GOT3 (cell line): ENCODE results near the gene TMEM87B.
A peak's percentile ranks its signal among the peaks of the same experiment; 100 is the strongest.
"Not testable (repeated sequence)": the region's sequence is repeated elsewhere in the genome, so short reads cannot be mapped to it uniquely, and the experiment has no call there.

Experiments
- DNase-seq: peaks from one replicate; lab custom pipeline; 2025; ENCODE audit warnings: mixed read lengths; lab: John Stamatoyannopoulos, UW

TMEM87B gene

DNA sequence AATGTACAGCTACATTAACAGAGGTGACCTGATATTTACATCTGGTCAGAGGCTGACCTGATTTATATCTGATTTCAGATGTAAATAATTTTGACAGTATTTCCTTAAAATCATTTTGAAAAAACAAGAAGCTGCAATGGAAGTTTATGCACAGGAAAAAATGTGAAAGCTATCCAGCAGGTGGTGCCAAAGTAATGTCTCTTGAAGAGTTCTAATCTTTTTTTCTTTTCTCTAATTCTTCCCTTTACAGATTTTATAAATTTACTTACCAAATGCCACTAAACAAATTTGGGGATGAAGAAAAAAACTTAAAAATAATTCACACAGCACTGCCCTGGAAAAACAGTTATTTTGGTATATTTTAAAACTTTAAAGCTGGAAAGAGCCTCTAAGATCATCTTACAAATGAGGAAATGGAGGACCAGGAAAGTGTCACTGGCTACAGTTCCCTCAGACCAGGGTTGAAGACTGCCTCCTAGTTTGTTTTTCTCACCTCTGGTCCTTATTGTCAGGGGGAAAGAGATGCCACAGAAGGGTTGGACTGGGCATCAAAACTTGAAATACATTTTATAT is 66.7 kb downstream of the TMEM87B start:
- no peak for DNase-seq

DNA sequence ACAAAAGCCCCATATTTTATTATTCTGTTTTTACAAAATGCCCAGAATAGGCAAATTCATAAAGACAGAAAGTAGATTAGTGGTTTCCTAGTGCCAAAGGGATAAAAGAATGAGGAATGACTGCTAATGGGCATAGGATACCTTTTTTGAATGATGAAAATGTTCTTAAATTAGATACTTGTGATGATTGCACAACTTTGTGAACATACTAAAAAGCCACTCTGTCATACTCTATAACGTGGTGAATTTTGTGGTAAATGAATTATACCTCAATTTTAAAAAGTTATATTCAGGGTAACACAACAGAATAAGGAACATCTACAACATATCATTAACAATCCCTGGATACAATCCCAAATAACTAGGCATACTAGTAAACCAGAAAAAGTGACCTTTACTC is 74.0 kb downstream of the TMEM87B start:
- DNase-seq, result no peak

DNA sequence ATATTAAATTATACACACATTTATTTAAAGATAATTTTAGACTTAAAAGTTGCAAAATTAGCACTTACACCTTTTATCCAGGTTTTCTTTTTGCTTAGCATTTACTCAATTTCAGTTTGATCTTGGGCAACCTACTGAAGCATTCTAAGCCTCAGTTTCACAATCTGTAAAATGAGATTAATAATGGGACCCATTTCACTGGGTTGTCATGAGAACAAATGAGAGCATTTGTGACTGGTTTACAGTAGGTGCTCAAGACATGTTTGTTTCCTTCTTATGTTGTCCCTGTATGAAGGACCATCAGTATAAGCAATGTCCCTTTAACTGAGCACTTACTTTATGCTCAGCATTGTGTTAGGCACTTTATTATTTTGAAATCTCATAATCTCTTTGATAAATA is 78.3 kb downstream of the TMEM87B start:
- no peak for DNase-seq

DNA sequence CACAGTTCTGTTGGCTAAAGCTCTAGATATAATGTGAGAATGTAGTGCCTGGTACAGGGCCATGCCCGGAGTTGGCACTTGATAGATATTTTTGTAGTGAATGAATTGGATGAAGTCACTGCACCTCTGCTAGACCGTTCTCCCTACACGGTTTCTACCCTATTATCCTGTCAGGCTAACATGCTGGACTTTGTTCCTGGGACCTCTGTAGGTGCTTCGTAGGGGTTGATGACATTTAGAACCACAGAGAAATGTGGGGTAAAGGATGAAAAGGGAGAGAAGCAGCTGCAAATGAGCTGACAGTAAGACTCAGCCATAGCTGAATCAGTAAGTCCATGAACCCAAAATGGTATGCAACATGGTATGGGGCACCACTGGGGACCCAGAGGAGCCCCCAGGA is 79.1 kb downstream of the TMEM87B start:
- no peak for DNase-seq

DNA sequence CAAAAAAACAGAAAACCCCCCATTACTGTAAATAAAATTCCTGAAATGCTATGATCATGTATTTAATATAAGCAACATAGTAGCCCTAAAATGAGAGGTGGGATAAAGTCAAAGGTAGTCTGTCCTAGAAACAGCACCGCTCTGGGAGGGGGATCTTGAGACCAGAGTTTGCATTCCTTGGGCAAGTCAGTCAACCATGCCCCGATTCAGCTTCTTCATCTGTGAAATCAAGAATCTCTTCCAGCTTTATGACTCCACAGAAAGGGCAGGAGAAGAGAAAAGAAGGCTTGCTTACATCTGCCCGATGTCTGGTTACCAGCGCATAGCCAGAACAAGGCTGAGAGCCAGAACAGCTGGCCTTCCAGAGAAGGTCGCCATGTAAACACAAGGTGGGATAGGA is 81.0 kb downstream of the TMEM87B start:
- no peak for DNase-seq

DNA sequence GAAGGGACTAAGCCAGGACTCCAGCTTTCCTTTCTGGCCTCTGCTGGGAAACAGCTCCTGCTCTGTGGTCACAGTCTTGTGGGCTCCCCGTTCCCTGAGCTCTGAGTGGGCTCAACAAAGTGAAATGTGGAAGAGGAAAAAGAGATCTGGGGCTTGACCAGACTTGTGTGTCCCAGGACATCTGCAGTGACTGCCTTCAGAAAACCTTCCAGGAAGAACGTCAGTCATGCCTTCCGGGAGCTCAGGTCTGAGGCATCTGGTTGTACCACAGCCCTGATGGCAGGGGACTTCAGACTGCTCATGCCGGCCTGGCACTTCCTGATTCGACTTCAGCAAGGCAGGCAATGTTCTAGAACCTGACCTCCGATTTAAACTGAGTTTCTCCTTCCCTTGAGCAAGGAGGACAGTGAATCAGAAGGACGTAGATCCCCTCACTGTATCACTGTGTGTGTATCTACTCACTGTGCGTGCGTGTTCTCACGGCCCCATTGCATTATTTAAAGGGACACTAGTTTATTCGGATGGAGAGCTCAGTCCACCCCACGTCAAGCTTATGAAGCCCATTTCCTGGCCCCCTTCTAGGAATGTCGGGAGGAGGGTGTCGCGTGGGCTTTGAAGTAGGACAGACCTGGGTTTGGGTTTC is 82.6 kb downstream of the TMEM87B start:
- DNase-seq, result no peak

DNA sequence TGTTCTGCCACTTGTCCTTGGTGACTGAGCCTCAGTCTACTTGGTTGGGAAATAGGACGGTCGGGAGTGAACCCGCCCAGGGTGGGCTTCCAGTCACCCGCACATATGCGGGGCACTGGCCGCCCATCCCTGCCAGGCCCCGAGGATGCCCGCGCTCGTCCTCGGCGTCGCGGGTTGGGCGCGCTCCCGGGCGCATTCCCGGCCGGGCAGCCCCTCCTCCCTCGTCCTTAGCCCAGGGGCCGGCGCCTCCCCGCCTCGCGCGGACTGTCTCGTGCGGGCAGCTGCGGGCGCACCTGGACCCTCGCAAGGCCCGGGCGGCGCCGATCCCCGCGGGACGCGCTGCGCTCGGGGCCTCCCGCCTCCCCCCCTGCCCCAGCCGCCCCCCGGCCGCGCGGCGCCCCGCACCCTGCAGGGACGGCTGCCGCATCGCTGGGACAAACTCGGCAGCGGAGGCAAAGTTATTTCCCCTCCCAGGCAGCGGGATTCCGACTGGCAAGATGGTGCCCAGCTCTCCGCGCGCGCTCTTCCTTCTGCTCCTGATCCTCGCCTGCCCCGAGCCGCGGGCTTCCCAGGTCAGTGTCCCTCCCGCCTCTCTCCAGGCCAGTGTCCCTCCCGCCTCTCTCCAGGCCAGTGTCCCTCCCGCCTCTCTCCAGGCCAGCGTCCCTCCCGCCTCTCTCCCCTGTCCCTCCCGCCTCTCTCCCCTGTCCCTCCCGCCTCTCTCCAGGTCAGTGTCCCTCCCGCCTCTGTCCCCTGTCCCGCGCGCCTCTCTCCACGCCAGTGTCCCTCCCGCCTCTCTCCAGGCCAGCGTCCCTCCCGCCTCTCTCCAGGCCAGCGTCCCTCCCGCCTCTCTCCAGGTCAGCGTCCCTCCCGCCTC is 83.3 kb downstream of the TMEM87B start, which contains the start of gene FBLN7:
Gene FBLN7 (plus strand): TSS at position 227 of the 874 bp plus-strand sequence. CDS start 271 bp downstream, at position 498.
- DNase-seq, result no peak

DNA sequence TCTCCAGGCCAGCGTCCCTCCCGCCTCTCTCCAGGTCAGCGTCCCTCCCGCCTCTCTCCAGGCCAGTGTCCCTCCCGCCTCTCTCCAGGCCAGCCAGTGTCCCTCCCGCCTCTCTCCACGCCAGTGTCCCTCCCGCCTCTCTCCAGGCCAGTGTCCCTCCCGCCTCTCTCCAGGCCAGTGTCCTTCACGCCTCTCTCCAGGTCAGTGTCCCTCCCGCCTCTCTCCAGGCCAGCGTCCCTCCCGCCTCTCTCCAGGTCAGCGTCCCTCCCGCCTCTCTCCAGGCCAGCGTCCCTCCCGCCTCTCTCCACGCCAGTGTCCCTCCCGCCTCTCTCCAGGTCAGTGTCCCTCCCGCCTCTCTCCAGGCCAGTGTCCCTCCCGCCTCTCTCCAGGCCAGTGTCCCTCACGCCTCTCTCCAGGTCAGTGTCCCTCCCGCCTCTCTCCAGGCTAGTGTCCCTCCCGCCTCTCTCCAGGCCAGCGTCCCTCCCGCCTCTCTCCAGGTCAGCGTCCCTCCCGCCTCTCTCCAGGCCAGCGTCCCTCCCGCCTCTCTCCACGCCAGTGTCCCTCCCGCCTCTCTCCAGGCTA is 84.1 kb downstream of the TMEM87B start:
- not testable (repeated sequence) for DNase-seq

DNA sequence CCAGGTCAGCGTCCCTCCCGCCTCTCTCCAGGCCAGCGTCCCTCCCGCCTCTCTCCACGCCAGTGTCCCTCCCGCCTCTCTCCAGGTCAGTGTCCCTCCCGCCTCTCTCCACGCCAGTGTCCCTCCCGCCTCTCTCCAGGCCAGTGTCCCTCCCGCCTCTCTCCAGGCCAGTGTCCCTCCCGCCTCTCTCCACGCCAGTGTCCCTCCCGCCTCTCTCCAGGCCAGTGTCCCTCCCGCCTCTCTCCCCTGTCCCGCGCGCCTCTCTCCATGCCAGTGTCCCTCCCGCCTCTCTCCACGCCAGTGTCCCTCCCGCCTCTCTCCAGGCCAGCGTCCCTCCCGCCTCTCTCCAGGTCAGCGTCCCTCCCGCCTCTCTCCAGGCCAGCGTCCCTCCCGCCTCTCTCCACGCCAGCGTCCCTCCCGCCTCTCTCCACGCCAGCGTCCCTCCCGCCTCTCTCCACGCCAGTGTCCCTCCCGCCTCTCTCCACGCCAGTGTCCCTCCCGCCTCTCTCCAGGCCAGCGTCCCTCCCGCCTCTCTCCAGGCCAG is 84.7 kb downstream of the TMEM87B start:
- not testable (repeated sequence) for DNase-seq

DNA sequence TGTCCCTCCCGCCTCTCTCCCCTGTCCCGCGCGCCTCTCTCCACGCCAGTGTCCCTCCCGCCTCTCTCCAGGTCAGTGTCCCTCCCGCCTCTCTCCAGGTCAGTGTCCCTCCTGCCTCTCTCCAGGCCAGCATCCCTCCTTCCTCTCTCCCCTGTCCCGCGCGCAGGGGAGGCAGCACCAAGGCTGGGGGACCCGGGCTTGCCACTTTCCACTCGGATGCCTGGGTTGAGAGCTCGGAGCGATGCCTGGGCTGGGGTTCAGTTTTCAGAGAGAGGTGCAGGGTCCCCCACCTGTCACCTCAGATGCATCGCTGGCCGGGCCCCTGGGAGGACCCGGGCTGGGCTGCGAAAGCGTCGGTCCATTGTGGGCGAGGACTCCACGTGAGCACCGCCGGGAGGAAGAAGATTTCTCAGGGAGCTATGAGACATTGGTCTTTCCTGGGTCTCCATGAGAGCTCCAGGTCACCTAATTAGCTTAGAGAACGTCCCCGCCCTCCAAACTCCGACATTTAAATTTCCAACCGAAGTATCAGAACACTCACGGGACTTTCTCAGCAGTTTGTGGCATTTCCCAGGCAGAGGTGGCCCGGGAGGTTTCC is 85.2 kb downstream of the TMEM87B start:
- no peak for DNase-seq

DNA sequence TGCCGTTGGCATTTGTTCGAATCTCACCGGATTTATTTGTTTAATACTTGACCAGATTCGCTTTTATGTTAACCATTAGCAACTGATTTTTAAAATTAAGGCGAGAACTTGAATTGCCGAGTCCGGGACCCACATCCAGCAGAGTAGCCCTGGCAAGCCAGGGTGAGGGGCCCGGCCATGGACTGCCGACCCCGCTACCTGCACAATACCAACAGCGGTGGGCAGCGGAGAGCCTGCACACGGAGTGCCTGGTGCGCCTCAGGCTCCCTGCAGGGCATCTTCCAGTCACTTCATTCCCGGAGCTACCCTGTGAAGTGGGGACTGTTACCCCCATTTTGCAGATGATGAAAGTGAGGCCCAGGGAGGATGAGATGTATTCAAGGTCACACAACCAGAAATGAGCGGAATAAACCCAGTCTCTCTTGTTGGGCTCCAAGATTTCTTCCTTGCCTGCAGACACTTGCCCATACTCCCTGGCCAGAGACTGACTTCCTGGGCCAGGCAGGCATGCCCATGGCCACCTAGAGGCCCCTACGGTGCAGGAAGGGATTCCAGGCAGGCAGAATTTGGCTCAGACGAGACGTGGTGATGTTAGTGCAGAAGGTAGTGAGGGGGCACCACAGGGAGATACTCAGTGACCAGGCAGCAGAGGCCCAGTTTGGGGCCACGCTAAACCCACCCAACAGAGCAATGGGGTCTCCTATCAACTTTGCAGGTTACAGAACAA is 86.0 kb downstream of the TMEM87B start:
- DNase-seq, result no peak

DNA sequence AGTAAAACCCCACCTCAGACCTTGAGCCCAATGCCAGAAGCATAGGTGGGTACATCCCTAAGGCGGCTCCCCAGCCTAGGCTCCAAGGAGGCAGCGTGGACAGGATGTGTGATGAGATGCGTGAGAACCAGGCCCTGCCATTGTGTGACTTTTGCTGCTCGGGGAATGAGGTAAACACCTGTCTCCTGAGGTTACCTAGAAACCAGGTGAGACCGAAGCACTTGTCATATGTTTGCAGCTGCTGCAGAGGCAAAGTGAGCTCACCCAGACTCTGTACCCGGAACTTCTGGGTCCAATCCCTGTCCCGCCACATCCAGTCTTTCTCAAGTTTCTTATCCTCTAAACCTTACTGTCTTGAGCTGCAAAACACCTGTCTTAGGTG is 86.5 kb downstream of the TMEM87B start:
- no peak for DNase-seq

DNA sequence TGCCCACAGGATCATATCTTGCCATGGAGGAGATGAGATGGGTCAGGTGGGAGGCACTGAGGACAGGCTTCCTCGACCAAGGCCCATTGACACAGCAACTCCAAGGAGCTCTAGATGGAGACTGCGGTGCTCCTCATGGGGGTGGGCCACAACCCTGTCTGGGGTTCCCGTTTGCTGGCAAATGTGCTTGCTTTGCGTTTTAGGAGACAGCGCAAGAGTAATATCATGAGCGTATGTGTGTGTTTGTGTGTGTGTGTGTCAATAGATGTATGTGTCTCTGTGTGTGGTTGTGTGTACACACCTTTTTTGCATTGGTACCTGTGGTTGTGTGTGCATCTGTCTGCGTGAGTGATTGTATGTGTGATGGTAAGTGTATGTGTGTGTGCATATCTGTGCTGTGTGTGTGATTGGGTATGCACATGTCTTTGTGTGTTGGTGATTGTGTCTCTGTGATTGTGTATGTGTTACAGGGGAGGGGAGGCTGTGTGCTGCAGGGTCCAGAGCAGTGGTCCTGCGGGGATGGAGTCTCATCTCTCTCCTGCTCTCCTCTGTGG is 87.5 kb downstream of the TMEM87B start:
- no peak for DNase-seq

DNA sequence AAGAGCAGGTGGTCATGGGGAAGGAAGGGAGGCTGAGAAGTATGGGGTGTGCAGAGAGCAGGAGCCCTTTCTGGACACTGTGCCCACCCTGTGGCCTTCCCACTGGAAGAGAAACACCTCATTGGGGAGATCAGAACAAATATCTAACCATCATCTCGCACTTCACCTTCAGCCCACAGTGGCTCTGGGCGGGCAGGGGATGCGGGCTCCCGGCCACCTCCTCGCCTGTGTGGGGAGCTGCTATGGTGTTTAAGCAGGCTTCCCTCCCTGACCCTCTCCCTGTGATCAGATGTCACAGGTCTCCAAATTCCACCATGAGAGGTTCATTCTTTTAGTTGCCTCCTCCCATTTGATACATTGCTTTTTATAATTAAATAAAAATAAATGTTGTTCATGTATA is 88.1 kb downstream of the TMEM87B start:
- DNase-seq, result no peak

DNA sequence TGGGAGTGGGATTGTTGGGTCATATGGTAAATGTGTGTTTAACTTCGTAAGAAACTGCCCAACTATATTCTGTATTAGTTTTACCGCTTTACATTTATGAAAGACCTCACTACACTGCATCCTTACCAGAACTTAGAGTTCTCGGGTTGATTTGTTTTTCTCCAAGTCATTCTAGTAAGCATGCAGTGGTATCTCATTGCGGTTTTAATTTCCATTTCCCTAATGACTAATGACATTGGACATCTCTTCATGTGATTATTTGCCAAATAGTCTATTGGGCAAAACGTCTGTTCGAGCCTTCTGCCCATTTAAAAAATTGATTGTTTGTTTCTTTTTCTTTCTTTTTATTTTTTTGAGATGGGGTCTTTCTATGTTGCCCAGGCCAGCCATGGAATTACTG is 89.9 kb downstream of the TMEM87B start:
- DNase-seq, result no peak

DNA sequence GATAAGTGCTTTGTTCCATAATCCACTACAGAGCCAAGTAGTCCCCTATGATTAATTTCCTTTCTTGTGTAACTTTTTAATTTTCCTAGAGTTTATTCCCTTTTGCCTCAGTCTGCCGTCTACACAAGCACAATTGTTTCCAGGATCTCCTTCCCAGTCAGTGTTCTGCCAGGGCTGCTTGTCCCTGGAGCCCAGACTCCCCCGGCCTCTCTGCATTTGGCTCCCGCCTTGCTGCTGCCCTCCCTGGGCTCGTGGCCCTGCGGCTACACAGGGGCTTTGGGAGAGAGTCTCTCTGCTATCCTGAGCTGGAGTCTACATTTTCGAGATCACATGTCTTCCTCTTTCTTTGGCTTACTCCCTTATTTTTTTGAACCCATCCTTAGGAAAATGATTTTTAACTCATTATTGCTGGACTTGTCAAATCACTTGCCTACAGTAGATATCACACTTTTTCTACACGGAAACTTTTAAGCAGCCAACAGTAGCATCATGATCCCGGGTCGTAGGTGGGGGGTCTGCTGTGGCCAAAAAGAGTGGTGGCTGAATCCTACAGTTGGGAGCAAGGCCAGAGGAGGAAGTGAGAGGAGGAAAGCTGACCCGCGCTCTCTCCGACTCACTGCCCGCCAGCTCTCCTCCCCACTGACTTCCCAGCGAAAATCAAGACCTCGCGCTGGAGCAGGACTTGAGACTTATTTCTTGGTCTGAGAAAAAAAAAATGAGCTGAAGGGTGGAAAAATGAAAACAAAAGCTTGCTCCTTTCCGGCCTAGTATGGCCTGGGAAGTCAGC is 92.5 kb downstream of the TMEM87B start:
- DNase-seq, result no peak

DNA sequence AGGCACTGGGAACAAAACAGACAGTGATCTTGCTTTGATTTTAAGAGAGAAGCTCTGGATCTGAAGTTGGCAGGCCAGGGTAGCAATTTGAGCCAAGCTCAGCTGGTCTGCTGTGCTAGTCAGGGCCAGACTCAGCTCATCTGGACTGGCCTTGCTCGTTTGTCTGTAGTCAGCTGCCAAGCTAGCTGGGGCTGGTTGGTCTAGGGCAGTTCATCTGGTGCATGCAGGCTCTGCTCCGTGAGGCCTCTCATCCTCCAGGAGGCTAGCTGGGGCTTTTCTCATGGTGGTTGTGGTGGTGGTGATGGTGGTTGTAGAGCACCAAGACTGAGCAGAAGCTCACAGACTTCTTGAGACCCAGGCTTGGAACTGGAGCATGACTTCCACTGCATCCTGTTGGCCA is 93.4 kb downstream of the TMEM87B start:
- DNase-seq, result no peak

DNA sequence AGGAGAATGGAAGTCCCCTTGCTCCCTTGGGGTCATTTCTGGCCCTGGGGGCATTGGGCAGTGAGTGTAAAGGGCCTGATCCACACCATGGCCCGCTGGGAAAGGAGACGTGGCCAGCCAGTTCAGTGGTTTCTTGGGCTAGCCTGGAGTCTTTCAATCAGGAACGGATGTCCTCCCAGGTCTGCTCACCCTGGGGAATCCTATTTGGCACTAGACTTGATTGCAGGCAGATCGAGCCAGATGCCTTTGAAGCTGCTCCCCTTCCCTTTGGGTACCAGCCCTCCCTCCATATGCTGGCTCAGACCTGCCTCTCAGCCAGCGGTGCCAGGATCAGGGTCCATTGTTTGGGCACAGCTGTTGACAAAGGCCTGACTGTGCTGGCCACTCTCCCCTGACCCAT is 94.1 kb downstream of the TMEM87B start:
- DNase-seq, result no peak

DNA sequence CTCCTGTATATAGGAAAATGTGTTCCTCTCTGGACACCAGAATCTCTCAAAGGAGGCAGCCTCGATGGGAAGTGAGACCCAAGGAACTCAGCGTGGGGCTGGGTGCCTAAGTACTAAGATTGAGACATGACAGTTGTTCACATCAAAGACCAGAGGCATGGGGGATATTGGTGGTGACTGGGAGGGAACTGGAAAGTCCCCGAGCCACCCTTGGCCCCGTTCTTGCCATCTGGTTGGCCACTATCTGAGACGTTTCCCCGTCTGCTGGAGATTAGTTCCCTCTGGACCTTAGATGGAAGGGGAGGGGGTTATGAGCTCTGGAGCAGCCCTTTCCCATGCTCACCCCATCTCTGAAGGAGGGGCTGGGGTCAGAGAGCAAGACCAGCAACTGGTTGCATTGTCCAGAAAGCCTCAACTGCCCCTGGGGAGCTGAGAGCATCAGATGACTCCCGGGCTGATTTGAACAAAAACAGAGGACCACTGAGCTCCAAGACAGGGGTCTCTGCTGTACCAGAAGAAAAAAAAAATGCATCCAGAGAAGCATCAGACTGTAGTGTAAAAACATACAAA is 94.9 kb downstream of the TMEM87B start:
- no peak for DNase-seq

DNA sequence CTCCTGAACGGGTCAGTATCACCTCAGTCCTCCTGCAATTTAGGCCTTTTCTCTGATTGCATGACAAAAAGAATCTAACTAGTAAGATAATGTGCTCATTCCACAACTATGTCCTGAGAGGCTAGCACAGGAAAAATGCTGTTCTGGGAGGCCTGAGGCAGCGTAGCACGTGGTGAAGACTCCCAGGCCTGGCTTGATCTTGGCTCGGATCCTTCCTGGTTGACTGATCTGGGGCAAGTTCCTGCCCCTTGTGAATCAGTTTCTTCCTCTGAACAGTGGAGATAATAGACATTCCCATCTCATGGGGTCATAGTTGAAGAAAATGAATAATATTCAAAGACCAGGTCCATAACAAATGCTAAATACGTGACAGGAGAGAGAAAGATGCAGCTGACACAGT is 95.4 kb downstream of the TMEM87B start:
- DNase-seq, result peak; percentile 18
